B cell (primary cell): ENCODE data around the gene ACTC1.

Experiments
- EZH2 ChIP-seq: IDR thresholded peaks from 2 replicates; pipeline ENCODE4 v1.6.1; 2012; ENCODE audit warnings: borderline replicate concordance, low read depth, mild to moderate bottlenecking, moderate library complexity, low read length; ENCODE audit not compliant: insufficient read depth, poor library complexity, severe bottlenecking
- TF ChIP-seq, protein P1 (sequence below): fragments of 200-600 bp; IDR thresholded peaks from one replicate; pipeline ENCODE4 v1.8.0; 2022; ENCODE audit warnings: antibody characterized with exemption, mild to moderate bottlenecking

- TF ChIP-seq, protein P1, sequence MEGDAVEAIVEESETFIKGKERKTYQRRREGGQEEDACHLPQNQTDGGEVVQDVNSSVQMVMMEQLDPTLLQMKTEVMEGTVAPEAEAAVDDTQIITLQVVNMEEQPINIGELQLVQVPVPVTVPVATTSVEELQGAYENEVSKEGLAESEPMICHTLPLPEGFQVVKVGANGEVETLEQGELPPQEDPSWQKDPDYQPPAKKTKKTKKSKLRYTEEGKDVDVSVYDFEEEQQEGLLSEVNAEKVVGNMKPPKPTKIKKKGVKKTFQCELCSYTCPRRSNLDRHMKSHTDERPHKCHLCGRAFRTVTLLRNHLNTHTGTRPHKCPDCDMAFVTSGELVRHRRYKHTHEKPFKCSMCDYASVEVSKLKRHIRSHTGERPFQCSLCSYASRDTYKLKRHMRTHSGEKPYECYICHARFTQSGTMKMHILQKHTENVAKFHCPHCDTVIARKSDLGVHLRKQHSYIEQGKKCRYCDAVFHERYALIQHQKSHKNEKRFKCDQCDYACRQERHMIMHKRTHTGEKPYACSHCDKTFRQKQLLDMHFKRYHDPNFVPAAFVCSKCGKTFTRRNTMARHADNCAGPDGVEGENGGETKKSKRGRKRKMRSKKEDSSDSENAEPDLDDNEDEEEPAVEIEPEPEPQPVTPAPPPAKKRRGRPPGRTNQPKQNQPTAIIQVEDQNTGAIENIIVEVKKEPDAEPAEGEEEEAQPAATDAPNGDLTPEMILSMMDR, result no peak
- TF ChIP-seq EZH2, result no peak
Observed at GRCh38 chr15:34799149-34800101, 4.1 kb upstream of the ACTC1 start.
